ENCODE results near the gene QSER1. TPM values are rescaled to one million over a fixed set of nuclear protein-coding genes. Genes with fewer than 3 reads are reported as not detected.
"Not testable (repeated sequence)": the region's sequence is repeated elsewhere in the genome, so short reads cannot be mapped to it uniquely, and the experiment has no call there.

Gene QSER1
- polyA plus RNA-seq, 2 donors: 4.4 TPM

DNA sequence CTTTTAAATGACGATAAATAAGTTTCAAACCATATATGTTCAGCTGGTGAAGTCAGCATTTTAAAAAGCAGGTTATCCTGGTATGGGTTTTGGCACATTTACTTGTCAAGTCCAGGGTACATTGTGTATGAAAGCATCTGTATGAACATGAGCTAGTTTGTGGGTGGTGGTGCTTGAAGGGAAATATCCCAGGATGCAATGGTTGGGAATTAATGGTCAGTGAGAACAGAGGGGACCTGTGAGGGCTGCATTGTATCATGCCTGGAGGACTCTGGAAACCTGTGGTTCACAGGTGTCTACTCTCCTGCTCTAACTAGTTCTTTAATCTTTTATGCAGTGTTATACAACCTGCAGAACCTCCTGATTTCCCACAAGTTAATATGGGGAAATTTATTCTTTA, 128.9 kb downstream of the QSER1 start:
- no peaks in the 10 kb centered on the region for H3K9me3 ChIP-seq (ENCODE audit: control insufficient read depth in 2 of 2, insufficient read depth in 1 of 2, low read depth in 1 of 2, low read length in 1 of 2)
- no peaks in the 10 kb centered on the region for H3K4me1 ChIP-seq (ENCODE audit: control insufficient read depth in 2 of 2, insufficient read depth in 2 of 2, low read length in 1 of 2)
- H3K36me3 ChIP-seq (ENCODE audit: control insufficient read depth in 2 of 2, insufficient read depth in 2 of 2, low read length in 1 of 2): no peaks in the 10 kb centered on the region
- H3K27me3 ChIP-seq (ENCODE audit: control insufficient read depth in 1 of 2, insufficient read depth in 2 of 2, low read length in 2 of 2): no peaks in the 10 kb centered on the region
- no peak overlapping the region for H3K4me3 ChIP-seq (ENCODE audit: low read depth in 1 of 2, low read length in 2 of 2)
- WGBS, 2 donors: 68 to 75% methylated on average over 1 of the region's 1 CpG
- H3K27ac ChIP-seq (ENCODE audit: low read depth in 2 of 2, low read length in 1 of 2): no peak overlapping the region

DNA sequence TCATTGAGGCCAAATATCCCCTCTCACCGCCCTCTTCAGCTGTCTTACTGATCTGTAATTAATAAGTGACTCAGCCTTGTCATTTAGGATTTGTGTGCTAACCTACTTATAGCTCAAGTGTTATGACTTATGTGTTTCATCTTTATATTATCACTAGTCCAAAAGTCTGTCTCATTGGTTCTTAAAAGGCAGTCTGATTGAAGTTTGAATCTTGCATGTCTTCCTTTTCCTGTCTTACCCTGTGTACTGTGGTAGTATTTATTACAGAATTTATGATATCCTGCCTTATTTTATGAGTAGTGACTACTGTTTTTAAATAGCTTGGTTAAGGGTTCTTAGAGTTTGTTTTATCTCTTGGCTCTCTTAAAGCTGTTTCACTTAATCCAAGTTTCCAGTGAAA, 129.3 kb downstream of the QSER1 start:
- WGBS, 2 donors: 50 to 60% methylated on average over 1 of the region's 1 CpG

DNA sequence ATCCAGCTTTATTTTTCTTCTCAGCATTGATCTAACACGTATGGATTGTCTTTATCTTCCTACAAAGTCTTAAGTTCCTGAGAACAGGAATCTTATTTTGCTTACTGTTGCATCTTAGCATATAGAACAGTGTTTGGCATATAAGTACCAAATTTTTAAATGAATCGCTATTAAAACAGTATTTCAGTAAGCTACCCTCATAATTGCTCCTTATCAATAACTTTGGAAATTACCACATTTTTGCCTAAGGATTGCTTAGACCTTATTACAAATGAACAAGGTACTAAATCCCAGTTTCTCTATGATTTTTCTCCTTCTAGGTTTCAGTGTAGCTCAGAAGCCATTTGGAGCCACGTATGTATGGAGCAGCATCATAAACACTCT, 132.7 kb downstream of the QSER1 start:
- H3K9me3 ChIP-seq (ENCODE audit: control insufficient read depth in 2 of 2, insufficient read depth in 1 of 2, low read depth in 1 of 2, low read length in 1 of 2): no peaks in the 10 kb centered on the region
- WGBS, 2 donors: 89 to 91% methylated on average over 3 of the region's 3 CpGs
- H3K36me3 ChIP-seq (ENCODE audit: control insufficient read depth in 2 of 2, insufficient read depth in 2 of 2, low read length in 1 of 2): no peaks in the 10 kb centered on the region
- H3K4me3 ChIP-seq (ENCODE audit: low read depth in 1 of 2, low read length in 2 of 2): no peak overlapping the region
- no peak overlapping the region for H3K27ac ChIP-seq (ENCODE audit: low read depth in 2 of 2, low read length in 1 of 2)
- H3K4me1 ChIP-seq (ENCODE audit: control insufficient read depth in 2 of 2, insufficient read depth in 2 of 2, low read length in 1 of 2): no peaks in the 10 kb centered on the region
- H3K27me3 ChIP-seq (ENCODE audit: control insufficient read depth in 1 of 2, insufficient read depth in 2 of 2, low read length in 2 of 2): no peaks in the 10 kb centered on the region

More for the DNA sequence above, 129.3 kb downstream of the QSER1 start:
- no peaks in the 10 kb centered on the region for H3K9me3 ChIP-seq (ENCODE audit: control insufficient read depth in 2 of 2, insufficient read depth in 1 of 2, low read depth in 1 of 2, low read length in 1 of 2)
- H3K27me3 ChIP-seq (ENCODE audit: control insufficient read depth in 1 of 2, insufficient read depth in 2 of 2, low read length in 2 of 2): no peaks in the 10 kb centered on the region
- no peaks in the 10 kb centered on the region for H3K36me3 ChIP-seq (ENCODE audit: control insufficient read depth in 2 of 2, insufficient read depth in 2 of 2, low read length in 1 of 2)
- no peaks in the 10 kb centered on the region for H3K4me1 ChIP-seq (ENCODE audit: control insufficient read depth in 2 of 2, insufficient read depth in 2 of 2, low read length in 1 of 2)
- H3K4me3 ChIP-seq (ENCODE audit: low read depth in 1 of 2, low read length in 2 of 2): no peak overlapping the region
- no peak overlapping the region for H3K27ac ChIP-seq (ENCODE audit: low read depth in 2 of 2, low read length in 1 of 2)

DNA sequence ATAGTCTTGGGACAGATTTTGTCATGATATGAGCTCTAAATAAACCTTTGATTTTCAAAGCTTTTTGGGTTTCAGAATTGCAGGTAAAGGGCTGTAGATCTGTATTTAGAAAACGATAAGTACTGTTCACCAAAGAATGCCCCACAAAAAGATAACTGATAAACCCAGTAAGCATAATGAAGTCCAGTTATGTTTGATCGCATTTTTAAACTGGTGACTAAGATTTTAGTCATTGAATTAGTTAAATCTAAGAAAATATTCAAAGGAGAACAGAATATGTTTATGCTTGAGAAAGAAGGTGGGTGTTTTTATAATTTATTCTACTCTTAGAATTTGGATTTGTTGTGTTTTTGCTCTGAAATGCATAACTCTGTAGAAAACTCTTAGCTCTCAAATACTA, 134.6 kb downstream of the QSER1 start:
- H3K27me3 ChIP-seq (ENCODE audit: control insufficient read depth in 1 of 2, insufficient read depth in 2 of 2, low read length in 2 of 2): no peaks in the 10 kb centered on the region

DNA sequence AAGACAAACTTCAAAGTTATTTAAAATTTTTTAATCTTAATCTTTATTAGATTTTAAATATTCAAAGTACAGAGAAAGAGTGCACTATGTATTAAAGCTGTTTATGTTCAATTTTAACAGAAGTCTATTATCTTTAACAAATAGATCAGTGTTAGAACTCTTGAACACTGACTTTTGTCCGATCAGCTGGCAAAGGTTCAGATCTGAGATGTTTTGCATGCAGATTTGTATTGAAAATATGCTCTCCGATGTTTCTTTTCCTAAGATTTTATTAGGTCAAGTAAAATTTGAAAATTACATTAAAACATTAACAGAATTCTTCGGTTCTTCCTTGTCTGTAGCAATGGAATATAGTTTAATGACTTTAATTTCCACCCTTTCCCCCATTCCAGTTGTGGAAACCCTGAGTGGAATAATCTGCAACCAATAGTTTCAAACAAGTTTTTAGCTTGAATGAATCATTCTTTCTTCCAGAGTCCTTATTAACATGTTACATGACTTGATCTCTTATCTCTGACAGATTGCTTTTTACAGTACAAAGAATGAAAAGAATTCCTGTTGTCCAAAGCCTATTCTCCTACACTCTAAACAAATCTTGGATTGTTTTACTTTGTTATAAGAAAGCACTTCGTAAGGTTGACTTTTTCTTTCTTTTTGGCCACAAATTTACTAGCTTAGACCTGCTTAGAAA, 135.4 kb downstream of the QSER1 start:
- no peaks in the 10 kb centered on the region for H3K9me3 ChIP-seq (ENCODE audit: control insufficient read depth in 2 of 2, insufficient read depth in 1 of 2, low read depth in 1 of 2, low read length in 1 of 2)
- H3K27ac ChIP-seq (ENCODE audit: low read depth in 2 of 2, low read length in 1 of 2): no peak overlapping the region
- no peaks in the 10 kb centered on the region for H3K4me1 ChIP-seq (ENCODE audit: control insufficient read depth in 2 of 2, insufficient read depth in 2 of 2, low read length in 1 of 2)
- WGBS, 2 donors: 67 to 76% methylated on average over 4 of the region's 4 CpGs
- no peaks in the 10 kb centered on the region for H3K27me3 ChIP-seq (ENCODE audit: control insufficient read depth in 1 of 2, insufficient read depth in 2 of 2, low read length in 2 of 2)
- no peak overlapping the region for H3K4me3 ChIP-seq (ENCODE audit: low read depth in 1 of 2, low read length in 2 of 2)
- H3K36me3 ChIP-seq (ENCODE audit: control insufficient read depth in 2 of 2, insufficient read depth in 2 of 2, low read length in 1 of 2): no peaks in the 10 kb centered on the region

More for the DNA sequence above, 134.6 kb downstream of the QSER1 start:
- Histone ChIP-seq H3K4me1 (ENCODE audit: control insufficient read depth in 2 of 2, insufficient read depth in 2 of 2, low read length in 1 of 2) (no peaks in the 10 kb centered on the region), H3K36me3 (ENCODE audit: control insufficient read depth in 2 of 2, insufficient read depth in 2 of 2, low read length in 1 of 2) (no peaks in the 10 kb centered on the region), H3K4me3 (ENCODE audit: low read depth in 1 of 2, low read length in 2 of 2) (no peak overlapping the region), H3K27ac (ENCODE audit: low read depth in 2 of 2, low read length in 1 of 2) (no peak overlapping the region), H3K9me3 (ENCODE audit: control insufficient read depth in 2 of 2, insufficient read depth in 1 of 2, low read depth in 1 of 2, low read length in 1 of 2) (no peaks in the 10 kb centered on the region)
- WGBS, 2 donors: 82 to 88% methylated on average over 2 of the region's 2 CpGs

DNA sequence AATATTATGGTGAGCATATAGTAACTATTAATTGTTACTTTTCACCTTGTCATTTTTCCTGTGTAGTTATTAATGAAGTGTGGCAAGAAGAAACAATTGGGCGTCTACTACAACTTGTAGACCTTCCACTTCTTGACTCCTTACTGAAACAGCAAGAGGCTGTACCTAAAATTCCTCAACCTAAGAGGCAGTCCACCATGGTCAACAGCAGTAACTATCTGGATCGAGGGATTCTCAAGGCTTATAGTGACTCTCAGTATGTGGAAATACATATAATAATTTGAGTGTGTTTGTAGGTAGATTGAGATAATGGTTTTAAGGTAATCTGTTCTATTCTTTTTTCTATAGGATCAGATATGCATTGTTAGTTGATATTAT, 135.9 kb downstream of the QSER1 start:
- Histone ChIP-seq H3K36me3 (ENCODE audit: control insufficient read depth in 2 of 2, insufficient read depth in 2 of 2, low read length in 1 of 2) (no peaks in the 10 kb centered on the region), H3K9me3 (ENCODE audit: control insufficient read depth in 2 of 2, insufficient read depth in 1 of 2, low read depth in 1 of 2, low read length in 1 of 2) (no peaks in the 10 kb centered on the region), H3K4me1 (ENCODE audit: control insufficient read depth in 2 of 2, insufficient read depth in 2 of 2, low read length in 1 of 2) (no peaks in the 10 kb centered on the region), H3K27me3 (ENCODE audit: control insufficient read depth in 1 of 2, insufficient read depth in 2 of 2, low read length in 2 of 2) (no peaks in the 10 kb centered on the region), H3K27ac (ENCODE audit: low read depth in 2 of 2, low read length in 1 of 2) (no peak overlapping the region), H3K4me3 (ENCODE audit: low read depth in 1 of 2, low read length in 2 of 2) (no peak overlapping the region)
- 80 to 82% methylated on average over 2 of the region's 2 CpGs for WGBS, 2 donors

DNA sequence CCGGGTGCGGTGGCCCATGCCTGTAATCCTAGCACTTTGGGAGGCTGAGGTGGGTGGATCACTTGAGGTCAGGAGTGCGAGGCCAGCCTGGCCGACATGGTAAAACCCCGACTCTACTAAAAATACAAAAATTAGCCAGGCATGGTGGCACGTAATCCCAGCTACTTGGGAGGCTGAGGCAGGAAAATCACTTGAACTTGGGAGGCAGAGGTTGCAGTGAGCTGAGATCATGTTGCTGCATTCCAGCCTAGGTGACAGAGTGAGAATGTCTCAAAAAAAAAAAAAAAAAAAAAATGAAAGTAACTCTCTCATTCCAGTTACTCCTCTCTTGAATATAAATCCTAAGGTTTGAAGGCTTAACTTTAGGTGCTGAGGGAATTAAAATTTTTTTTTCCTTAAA, 136.6 kb downstream of the QSER1 start:
- H3K27me3 ChIP-seq (ENCODE audit: control insufficient read depth in 1 of 2, insufficient read depth in 2 of 2, low read length in 2 of 2); H3K9me3 ChIP-seq (ENCODE audit: control insufficient read depth in 2 of 2, insufficient read depth in 1 of 2, low read depth in 1 of 2, low read length in 1 of 2); H3K36me3 ChIP-seq (ENCODE audit: control insufficient read depth in 2 of 2, insufficient read depth in 2 of 2, low read length in 1 of 2); H3K4me1 ChIP-seq (ENCODE audit: control insufficient read depth in 2 of 2, insufficient read depth in 2 of 2, low read length in 1 of 2); H3K27ac ChIP-seq (ENCODE audit: low read depth in 2 of 2, low read length in 1 of 2); H3K4me3 ChIP-seq (ENCODE audit: low read depth in 1 of 2, low read length in 2 of 2): not testable (repeated sequence)
- 90 to 94% methylated on average over 6 of the region's 6 CpGs for WGBS, 2 donors

Other genes starting within 250 kb of the QSER1 start
- under 1 TPM; 0.02 to 0.05 TPM for gene CCDC73, start 98.1 kb upstream of the QSER1 start, polyA plus RNA-seq
- 10 to 100 TPM; 16.9 to 20.6 TPM for gene PRRG4, start 62.9 kb upstream of the QSER1 start, polyA plus RNA-seq
- 1 to 10 TPM; 3.2 to 5.6 TPM for gene DEPDC7, start 123.1 kb downstream of the QSER1 start, polyA plus RNA-seq
- 1 to 10 TPM; 2.4 to 3.3 TPM for gene TCP11L1, start 146.8 kb downstream of the QSER1 start, polyA plus RNA-seq